Cardiac fibroblast (primary cell): ENCODE results near the gene DCST2.

Source experiments
- DNase-seq, 2 donors: peaks; one replicate each; pipeline versions ENCODE4 v3.0.0 to v3.0.0-alpha.2; 2010; ENCODE audit warnings: low read depth in 2 of 2
- H3K4me3 ChIP-seq, 2 donors: replicated peaks in 1 of 2; 1 replicate in 1 of 2; 2 replicates in 1 of 2; pipeline ENCODE4 v1.5.1; 2011; ENCODE audit warnings: low read depth in 2 of 2, low read length in 2 of 2, mild to moderate bottlenecking in 2 of 2, moderate library complexity in 1 of 2
- CTCF ChIP-seq: IDR thresholded peaks from one replicate; pipeline ENCODE4 v1.5.1; 2011; ENCODE audit warnings: low read depth, mild to moderate bottlenecking, low read length, inconsistent platforms

Gene DCST2

GRCh38 chr1:154970631-154971340 is 62.8 kb downstream of the DCST2 start, which contains the start of gene SHC1:
SHC1 (minus strand) TSS chr1:154970747; CDS start chr1:154970526, 221 bp downstream.
- no peak for TF ChIP-seq CTCF

GRCh38 chr1:154969860-154970452 is 63.6 kb downstream of the DCST2 start:
- no peak for TF ChIP-seq CTCF
- peak overlapping the region; percentile 76 to 85 for H3K4me3 ChIP-seq

More at GRCh38 chr1:154970631-154971340, 62.8 kb downstream of the DCST2 start, which contains the start of gene SHC1:
- peak; percentile 95 to 97 for DNase-seq
- peak within 1 kb of the TSS; percentile 76 to 85 for H3K4me3 ChIP-seq

GRCh38 chr1:154969246-154969645 is 64.3 kb downstream of the DCST2 start:
- TF ChIP-seq CTCF, result no peak
- peak overlapping the region; percentile 76 to 85 for H3K4me3 ChIP-seq
- no peak for DNase-seq

More at GRCh38 chr1:154969860-154970452, 63.6 kb downstream of the DCST2 start:
- DNase-seq, result peak in 1 of 2 donors; percentile 35

- TF ChIP-seq CTCF, result no peak
- H3K4me3 ChIP-seq, result peak overlapping the region; percentile 76 to 85
- no peak for DNase-seq
These were observed 64.8 kb downstream of the DCST2 start for GRCh38 chr1:154968731-154969130.
